Left lobe of liver (tissue), 2 donors: ENCODE measurements around the gene RSBN1L. TPM values are rescaled to one million over a fixed set of nuclear protein-coding genes. Genes with fewer than 3 reads are reported as not detected.

Experiments
- ATAC-seq: fragments of 200-7000 bp; cut with Tn5 transposase; one replicate; pipeline ENCODE4 v1.9.1; 2020; ENCODE audit warnings: mild to moderate bottlenecking, moderate library complexity
- DNase-seq: peaks from one replicate; pipeline ENCODE4 v3.0.0-alpha.2; 2020; ENCODE audit warnings: low spot score
- total RNA-seq: library from RNA; stranded (reverse); gene quantifications from one replicate; pipeline ENCODE4 v1.2.1, GENCODE V29; 2021
- donor health status: DM: no; HTN: no; CAD: no; lungs with moderate emphysema.
- donor health status: DM: no; HTN: yes; CAD: no.

RSBN1L gene
- total RNA-seq, 1 donor from 2014 or later = 7.4 TPM

DNA sequence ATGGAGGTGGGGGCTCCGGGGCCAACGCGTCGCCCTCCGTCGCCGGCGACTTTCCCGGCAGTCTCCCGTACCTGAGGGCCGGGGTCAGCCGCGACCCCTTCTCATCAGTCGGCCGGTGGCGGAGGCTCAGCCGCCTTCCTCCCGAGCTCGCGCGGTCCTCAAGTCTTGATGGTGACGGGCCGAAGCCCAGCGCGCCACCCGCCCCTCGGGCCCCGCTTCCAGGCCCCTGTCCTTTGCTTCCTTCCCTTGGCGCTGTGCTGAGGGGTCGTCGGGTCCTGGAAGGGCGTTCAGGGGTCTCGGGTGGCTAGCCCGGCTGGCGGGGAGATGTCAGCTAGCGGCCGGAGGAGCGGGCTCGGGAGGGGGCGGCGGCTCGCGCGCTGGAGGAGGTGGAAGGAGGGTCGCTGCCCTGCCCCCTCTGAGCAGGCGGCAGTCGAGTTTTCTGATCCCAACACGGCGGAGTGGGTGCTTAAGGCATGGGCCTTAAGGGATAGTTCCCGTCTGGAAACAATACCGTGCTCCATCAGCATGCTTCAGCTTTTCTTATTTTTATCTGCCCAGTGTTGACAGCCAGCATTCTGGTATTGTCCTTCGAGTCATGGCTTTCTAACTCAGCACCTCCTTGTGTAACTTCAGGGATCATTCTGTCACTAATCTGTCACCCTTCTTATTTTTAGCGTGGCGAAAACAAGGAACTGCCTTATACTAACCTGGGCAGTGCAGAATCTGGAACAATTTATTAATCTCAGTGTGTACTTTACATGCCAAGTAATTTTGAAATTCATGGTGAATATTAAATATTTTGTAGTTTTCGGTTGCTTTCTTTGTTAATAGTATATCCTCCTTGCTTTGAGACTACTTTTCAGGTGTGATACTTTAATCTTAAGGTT lies 103.1 kb downstream of the RSBN1L start:
- ATAC-seq (peak; percentile 1), DNase-seq (no peak)

DNA sequence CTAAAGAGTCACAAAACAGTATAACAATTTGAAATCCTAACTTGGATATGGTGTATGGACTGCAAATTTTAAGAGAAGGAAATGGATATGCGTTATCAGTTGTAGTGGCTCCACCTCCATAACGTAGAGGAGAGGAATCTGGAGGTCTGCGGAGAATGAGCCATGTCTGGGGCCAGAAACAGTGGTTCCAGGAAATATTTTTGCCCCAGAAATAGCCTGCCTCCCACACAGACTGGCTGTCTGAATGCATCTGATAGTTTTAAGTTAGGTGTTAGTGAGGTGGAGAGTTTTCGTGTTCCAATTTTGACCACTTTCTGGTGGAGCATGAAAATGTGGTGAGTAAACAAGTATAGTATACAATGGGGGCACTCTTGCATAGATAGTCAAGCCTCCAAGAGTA lies 103.9 kb downstream of the RSBN1L start:
- DNase-seq = no peak
- ATAC-seq = no peak

DNA sequence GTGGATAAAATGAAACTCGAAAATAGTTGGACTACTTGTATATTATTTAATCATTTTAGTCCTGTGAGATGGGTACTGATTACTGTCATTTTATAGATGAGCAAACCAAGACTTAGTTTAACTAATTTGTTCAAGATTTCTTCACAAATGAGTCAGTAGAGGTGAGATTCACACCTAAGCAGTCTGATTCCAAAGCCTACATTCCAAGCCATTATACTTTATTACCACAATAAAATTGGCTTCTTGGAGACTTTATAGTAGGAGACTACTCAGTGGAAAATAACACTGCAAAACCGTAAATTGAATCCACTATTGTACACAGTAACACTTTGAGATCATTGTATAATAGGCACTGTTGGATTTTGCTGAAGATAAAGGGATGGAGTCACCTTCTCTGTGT lies 104.5 kb downstream of the RSBN1L start:
- no peak for DNase-seq
- ATAC-seq = no peak

DNA sequence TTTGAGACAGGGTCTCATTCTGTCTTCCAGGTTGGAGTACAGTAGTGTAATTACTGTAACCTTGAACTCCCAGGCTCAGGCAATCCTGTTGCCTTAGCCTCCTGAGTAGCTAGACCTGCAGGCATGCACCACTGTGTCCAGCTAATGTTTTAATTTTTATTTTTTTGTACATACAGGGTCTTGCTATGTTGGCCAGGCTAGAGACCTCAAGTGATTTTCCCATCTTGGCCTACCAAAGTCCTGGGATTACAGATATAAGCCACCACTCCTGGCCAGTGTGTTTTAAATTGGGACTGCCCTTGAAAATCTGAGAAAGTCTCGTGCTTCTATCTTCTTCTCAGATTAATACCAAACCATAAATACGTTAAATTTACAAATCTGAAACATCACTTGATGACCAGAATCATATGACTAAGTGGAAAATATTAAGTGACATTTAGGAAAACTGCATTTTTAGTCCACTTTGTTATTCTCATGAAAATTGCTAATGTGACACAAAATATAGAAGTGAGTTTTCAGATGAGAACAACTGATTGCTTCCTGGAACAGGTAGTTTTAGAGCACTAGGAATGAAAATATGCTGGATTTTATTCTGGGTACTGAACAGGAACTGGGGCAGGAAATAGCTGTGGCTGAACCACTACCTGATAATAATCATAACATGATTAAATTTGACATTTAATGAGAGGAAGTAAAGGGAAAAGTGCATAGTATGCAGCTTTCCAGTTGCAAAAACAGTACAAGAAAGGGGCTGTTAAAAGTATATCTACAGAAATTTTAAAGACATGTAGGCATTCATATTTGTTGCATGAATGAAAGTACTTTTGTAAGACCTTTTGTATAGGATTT lies 106.5 kb downstream of the RSBN1L start:
- DNase-seq (no peak), ATAC-seq (no peak)

DNA sequence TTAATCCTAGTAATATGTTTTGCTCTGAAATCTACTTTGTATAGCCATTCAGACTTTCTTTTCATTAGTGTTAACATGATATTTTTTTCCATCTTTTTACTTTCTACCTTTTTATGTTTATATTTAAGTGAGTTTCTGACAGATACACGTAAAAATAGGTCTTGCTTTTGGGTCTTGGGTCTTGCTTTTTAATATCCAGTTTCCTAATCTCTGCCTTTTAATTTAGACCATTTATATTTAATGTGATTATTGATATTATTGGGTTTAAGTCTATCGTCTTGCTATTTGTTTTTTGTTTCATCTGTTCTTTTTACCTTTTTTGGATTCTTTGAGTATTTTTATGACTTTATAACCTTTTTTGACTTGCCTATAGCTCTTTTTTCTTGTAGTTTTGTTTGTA lies 110.2 kb downstream of the RSBN1L start:
- no peak for DNase-seq
- ATAC-seq = no peak

DNA sequence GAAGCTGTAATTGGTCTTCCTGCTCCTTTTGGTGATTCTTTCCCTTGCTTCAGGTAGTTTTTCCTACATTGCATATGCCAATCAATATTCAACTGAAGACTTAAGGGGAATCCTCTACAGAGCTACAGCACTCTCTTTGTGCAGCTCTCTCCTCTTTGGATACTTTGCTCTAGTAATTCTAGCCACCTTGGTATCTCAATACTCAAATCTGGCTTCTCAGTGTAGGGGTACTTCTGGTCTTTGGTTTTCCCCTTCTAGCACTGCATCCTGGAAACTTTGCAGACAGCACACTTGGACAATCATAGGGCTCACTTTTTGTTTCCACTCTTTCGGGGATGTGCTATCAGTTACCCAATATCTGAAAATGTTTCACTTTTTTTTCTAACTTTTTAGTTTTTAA lies 112.3 kb downstream of the RSBN1L start:
- ATAC-seq (no peak), DNase-seq (no peak)

DNA sequence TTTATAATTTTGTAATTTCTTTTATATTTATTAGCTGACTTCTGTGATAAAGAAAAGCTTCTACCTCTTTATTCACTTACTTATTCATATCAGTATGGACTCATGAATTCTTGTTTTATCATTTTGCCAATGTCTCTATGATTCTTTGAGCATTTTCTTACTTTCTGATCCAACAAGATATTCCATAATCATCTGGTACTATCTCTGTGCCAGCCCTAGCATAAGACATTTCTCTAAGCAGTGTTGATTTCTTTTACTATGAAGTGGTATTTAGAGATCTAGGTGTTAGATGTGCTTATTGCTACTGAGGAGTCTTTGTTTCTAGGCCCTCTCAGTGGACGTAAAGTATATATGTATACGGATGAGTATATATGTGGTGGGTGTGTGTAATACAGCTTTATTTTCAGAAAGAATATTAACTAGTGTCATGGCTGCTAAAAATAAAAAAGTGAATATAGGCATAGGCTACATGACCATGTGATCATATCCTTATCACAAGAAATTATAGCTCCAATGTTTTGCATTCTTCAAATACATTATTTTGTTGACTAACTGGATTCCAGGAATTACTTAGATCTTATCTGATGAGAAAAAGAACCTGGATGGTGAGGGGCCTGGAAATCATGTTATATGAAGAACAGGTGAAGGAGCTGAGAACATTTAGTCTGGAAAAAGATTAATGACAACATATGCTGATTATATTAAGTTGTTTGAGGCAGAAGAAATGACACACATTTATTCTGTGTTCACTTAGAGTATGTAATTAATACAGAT lies 115.4 kb downstream of the RSBN1L start:
- no peak for DNase-seq
- ATAC-seq = no peak

DNA sequence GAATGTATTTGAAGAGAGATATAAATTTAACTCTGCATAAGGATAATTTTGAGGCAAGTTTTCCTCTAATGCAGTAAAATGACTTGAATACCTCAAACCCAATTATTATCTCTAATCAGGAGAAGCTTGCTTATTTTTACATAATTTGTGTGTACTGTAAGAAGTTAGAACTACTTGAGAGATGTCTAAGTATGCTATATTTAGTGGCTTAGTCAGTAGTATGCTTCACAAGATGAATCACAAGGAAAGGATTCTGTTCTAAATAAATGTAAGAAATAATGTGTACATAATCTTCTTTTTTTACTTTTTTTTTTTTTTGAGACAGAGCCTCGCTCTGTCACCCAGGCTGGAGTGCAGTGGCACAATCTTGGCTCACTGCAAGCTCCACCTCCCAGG lies 116.0 kb downstream of the RSBN1L start:
- DNase-seq = no peak
- ATAC-seq = no peak

DNA sequence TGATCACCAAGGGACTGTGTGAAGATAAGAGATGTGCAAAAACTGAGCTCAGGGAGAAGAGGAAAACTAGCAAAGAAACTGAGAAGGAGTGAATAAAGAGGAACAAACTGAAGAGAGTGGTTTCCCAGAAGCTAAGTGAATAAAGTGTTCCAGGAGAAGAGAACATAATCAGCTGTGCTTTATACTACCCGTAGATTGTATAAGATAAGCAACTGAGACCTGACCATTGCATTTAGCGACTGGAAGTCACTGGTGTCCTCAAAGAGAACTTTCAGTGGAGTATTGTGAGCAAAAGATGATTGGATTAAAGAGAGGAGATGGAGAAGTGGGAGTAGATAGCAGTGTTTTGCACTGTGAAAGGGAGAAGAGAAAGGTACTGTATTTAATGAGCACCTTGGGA lies 116.9 kb downstream of the RSBN1L start:
- ATAC-seq (no peak), DNase-seq (no peak)

DNA sequence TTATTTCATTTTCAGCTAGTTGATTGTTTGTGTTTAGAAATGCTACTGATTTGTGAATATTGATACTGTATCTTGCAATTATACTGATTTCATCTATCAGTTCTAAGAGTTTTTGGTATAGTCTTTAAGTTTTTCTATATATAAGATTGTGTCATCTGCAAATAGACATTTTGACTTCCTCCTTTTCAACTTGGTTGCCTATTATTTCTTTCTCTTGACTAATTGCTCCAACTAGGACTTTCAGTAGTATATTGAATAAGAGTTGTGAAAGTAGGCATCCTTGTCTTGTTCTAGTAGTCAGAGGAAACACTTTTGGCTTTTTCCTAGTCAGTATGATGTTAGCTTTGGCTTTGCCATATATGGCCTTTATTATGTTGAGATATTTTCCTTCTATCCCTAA lies 122.8 kb downstream of the RSBN1L start:
- DNase-seq (no peak), ATAC-seq (no peak)

DNA sequence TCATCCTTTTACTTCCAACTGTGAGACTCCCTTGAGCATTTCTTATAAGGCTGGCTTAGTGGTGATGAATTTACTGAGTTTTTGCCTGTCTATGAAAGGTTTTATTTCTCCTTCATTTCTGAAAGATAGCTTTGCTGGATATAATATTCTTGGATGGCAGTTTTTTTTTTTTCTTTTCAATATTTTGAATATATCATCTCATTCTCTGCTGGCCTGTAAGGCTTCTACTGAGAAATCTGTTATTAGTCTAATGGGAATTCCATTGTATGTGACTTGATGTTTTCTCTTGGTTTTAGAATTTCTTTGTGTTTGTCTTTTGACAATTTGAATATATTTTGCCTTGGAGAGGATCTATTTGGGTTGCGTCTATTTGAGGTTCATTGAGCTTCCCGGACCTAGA lies 124.7 kb downstream of the RSBN1L start:
- DNase-seq = no peak
- no peak for ATAC-seq

DNA sequence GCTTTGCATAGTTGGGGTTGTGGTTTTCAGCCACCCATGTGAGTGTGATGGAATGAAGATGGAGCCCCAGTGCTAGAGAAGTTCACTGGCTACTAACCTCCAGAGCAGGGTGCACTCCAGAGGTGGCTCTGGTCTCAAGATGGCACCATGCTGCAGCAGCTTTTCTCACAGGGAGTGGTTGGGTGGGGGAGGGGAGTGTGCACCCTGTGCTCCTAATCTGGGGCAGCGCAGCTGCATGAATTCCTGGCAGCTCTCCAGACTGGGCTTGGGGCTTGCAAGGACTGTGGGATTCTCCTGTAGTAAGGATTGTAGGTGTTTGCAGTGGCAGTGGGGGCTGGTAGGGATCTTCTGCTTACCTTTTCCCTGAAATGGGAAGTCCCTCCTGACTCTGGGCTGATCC lies 126.0 kb downstream of the RSBN1L start:
- no peak for DNase-seq
- no peak for ATAC-seq

DNA sequence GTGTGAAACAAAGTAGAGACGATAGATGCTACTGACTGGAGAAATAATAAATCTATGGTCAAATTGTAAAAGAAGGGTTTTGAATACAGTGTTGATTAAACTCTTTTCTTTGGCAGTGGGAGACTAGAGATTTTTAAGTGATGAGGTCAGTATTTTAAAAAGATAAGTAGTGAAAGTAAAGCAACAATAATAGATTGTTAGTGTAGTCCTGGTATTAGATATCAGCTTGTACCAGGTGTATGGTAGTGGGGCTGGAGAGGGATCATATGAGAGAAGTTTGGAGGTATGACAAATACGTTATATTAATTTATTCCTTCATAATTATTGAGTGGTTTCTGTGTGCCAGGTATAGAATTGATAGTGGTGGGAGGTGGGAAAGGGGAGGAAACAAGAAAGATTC lies 127.5 kb downstream of the RSBN1L start:
- DNase-seq = no peak
- no peak for ATAC-seq

DNA sequence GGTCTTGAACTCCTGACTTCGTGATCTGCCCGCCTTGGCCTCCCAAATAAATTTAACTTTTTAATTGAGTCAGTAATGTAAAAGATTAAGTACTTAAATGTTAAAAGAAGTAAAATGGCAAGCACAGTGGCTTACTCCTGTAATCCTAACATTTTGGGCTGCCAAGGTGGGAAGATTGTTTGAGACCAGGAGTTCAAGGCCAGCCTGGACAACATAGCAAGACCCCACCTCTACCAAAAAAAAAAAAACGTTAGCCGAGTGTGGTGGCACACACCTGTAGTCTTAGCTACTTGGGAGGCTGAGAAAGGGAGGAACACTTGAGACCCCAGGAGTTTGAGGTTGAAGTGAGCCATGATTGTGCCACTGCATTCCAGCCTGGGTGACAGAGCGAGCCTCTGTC lies 128.4 kb downstream of the RSBN1L start:
- no peak for DNase-seq
- ATAC-seq = no peak

DNA sequence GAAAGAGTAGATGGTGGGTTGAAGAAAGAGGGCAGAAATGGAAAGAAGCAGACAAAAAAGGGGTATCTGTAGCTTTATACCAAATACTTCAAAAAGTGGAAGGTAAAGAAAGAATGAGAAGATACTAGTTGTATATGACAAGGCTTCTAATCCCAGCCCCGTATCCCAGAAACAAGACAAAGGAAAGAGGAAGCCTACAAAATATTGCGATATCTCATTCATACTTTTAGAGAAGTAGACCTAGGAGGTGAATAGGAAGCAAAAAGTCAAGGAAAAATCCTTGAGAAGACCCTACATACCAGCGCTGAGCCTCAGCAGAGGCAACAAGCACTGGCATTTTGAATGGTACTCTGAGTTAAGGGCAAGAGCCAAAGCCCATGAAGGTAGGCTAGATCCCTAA lies 128.9 kb downstream of the RSBN1L start:
- DNase-seq = no peak
- ATAC-seq = no peak

DNA sequence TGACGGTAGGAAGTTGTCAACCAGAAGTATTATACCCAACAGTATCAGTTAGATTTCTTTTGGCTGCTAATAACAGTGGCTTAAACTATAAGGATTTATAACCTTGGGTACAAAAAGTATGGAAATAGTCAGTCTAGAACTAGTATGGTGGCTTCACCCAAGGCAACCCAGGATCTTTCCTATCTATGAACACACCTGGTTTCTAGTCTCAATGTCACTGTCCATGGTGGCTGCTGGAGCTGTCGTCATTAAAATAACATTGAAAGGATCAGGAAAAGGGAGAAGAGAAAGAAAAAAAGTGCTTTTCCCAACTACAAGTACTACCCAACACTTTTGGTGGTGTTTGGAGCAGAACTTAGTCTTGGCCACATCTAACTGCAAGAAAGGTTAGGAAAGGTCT lies 130.0 kb downstream of the RSBN1L start:
- no peak for ATAC-seq
- DNase-seq = no peak

DNA sequence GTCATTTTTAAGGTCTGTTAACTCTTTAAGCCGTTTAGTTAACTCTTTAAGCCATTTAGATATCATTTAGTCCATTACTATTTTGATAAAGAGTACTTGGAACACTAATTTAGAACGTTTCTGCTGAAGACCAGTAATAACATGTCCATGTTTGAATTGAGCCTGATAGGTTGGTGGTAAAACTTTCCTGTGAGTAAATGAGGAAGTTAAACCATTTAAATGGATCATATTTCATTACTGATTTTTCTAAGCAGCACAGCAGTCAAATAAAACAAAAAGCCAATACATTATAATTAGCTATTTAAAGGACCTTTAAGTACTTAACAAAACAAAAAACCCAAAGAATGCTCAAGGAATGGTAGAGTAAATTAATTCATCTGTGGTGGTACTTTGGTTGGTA lies 131.7 kb downstream of the RSBN1L start:
- DNase-seq (no peak), ATAC-seq (no peak)

DNA sequence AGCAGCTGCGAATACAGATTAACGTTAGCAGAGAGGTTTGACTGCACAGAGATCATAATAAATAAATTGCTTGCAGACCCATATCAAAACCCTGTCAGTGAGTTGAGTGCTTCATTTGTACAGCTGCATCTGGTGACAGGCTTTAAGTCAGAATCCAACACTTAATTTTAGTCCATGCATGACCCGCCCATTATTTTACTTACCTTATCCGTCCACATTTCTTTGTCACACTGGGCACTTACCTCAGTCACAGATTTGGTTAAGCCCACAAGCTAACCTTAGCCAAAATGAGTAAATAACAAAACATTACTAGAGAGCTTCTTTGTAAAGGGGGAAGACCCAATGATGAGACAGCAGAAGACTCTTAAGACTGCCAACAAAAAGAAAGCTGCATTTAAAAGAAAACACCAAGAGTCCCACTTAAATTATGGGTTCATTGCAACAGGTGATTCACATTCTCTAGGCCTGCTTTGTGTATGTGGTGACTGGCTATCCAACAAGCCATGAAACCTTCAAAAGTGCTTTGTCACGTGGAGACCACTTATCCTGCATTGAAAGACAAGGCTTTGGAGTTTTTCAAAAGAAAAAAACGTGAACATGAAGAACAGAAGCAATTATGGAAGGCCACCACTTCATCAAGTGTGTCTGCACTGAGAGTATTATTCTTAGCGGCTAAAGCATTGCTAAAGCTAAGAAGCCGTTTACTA lies 134.5 kb downstream of the RSBN1L start:
- no peak for ATAC-seq

DNA sequence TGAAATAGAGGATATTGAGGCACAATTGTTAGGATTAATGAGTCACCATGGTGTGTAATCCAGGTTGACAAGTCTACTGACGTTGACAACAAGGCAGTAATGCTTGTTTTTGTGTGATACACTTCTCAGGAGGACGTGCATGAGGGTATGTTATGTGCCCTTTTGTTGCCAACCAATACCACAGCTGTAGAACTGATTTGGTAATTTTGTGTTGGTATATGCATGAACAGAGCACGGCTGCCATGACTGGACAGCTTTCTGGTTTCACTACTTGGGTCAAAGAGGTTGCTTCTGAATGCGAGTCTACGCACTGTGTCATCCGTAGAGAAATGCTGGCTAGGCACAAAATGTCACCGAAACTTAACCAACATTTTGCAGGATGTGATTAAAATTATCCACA lies 135.2 kb downstream of the RSBN1L start:
- DNase-seq (no peak), ATAC-seq (no peak)

More for the DNA sequence above, 134.5 kb downstream of the RSBN1L start:
- no peak for DNase-seq

DNA sequence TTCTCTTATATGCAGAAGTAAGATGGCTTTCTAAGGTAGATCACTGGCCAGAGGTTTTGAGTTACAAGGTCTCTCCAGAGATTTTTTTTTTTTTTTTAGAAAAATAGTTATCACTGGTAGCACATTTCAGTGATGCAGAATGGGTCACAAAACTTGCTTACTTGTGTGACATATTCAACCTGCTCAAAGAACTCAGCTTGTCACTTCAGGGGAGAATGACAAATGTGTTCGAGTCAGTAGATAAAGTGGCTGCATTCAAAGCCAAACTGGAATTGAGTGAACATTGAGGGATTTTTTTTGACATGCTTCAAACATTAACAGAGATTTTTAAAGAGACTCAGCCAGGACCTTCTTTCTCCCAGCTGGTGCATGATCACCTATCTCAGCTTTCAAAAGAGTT lies 135.7 kb downstream of the RSBN1L start:
- DNase-seq (no peak), ATAC-seq (no peak)
